ENCODE data around the gene SIM1.

Gene SIM1

GRCh38 chr6:100346828-100347227, 117.9 kb downstream of the SIM1 start:
- no peaks in the 10 kb centered on the region for H3K9me3 ChIP-seq (ENCODE audit: control insufficient read depth, insufficient read depth, low read depth, low read length)
- no peak overlapping the region for H3K27ac ChIP-seq (ENCODE audit: low read depth, low read length)
- no peak overlapping the region for H3K9ac ChIP-seq (ENCODE audit: low read length)
- H3K4me3 ChIP-seq (ENCODE audit: low read depth, low read length) = no peak overlapping the region
- no peaks in the 10 kb centered on the region for H3K36me3 ChIP-seq (ENCODE audit: control insufficient read depth, insufficient read depth, low read length)
- H3K4me1 ChIP-seq (ENCODE audit: control insufficient read depth, insufficient read depth, low read length) = peaks cover 19% of the 10 kb centered on the region; the same call in 1 of the 2 replicates
- H3K27me3 ChIP-seq (ENCODE audit: control insufficient read depth, insufficient read depth, low read length) = no peaks in the 10 kb centered on the region

- H3K4me3 ChIP-seq (ENCODE audit: low read depth, low read length) = no peak overlapping the region
- H3K27ac ChIP-seq (ENCODE audit: low read depth, low read length) = no peak overlapping the region
- H3K27me3 ChIP-seq (ENCODE audit: control insufficient read depth, insufficient read depth, low read length) = no peaks in the 10 kb centered on the region
- H3K4me1 ChIP-seq (ENCODE audit: control insufficient read depth, insufficient read depth, low read length) = peaks cover 18% of the 10 kb centered on the region; the same call in 1 of the 2 replicates
- H3K36me3 ChIP-seq (ENCODE audit: control insufficient read depth, insufficient read depth, low read length) = no peaks in the 10 kb centered on the region
- no peaks in the 10 kb centered on the region for H3K9me3 ChIP-seq (ENCODE audit: control insufficient read depth, insufficient read depth, low read depth, low read length)
- H3K9ac ChIP-seq (ENCODE audit: low read length) = no peak overlapping the region
These were observed 118.5 kb downstream of the SIM1 start for GRCh38 chr6:100346203-100346602.

DNA sequence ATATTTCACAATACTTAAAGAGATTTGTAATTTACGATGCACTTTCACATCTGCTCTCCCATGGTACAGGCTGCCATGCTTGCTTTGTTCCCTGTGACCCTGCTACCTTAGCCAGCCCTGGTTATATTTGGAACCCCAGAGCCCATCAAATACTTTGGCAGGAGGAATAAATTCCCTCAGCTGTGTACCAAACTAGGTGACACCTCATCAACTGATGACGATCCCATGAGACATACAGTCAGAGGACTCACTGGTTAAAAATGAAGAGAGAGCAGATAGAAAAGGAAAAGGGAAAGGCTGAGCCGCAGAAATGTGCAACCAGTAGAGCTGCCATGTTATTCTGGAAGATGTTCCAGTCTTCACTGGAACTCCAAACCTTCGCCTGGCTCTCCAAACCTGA, 120.0 kb downstream of the SIM1 start:
- H3K4me1 ChIP-seq (ENCODE audit: control insufficient read depth, insufficient read depth, low read length) = peaks cover 10% of the 10 kb centered on the region; the same call in 1 of the 2 replicates
- H3K27me3 ChIP-seq (ENCODE audit: control insufficient read depth, insufficient read depth, low read length) = no peaks in the 10 kb centered on the region
- no peak overlapping the region for H3K4me3 ChIP-seq (ENCODE audit: low read depth, low read length)
- no peaks in the 10 kb centered on the region for H3K9me3 ChIP-seq (ENCODE audit: control insufficient read depth, insufficient read depth, low read depth, low read length)
- no peak overlapping the region for H3K9ac ChIP-seq (ENCODE audit: low read length)
- H3K36me3 ChIP-seq (ENCODE audit: control insufficient read depth, insufficient read depth, low read length) = no peaks in the 10 kb centered on the region
- no peak overlapping the region for H3K27ac ChIP-seq (ENCODE audit: low read depth, low read length)

- no peaks in the 10 kb centered on the region for H3K9me3 ChIP-seq (ENCODE audit: control insufficient read depth, insufficient read depth, low read depth, low read length)
- H3K4me3 ChIP-seq (ENCODE audit: low read depth, low read length) = no peak overlapping the region
- H3K27ac ChIP-seq (ENCODE audit: low read depth, low read length) = no peak overlapping the region
- H3K27me3 ChIP-seq (ENCODE audit: control insufficient read depth, insufficient read depth, low read length) = no peaks in the 10 kb centered on the region
- peaks cover 9% of the 10 kb centered on the region; the same call in 1 of the 2 replicates for H3K4me1 ChIP-seq (ENCODE audit: control insufficient read depth, insufficient read depth, low read length)
- H3K36me3 ChIP-seq (ENCODE audit: control insufficient read depth, insufficient read depth, low read length) = no peaks in the 10 kb centered on the region
- no peak overlapping the region for H3K9ac ChIP-seq (ENCODE audit: low read length)
These were observed 120.4 kb downstream of the SIM1 start for GRCh38 chr6:100344321-100344720.

GRCh38 chr6:100343316-100344077, 121.2 kb downstream of the SIM1 start:
- H3K9me3 ChIP-seq (ENCODE audit: control insufficient read depth, insufficient read depth, low read depth, low read length) = no peaks in the 10 kb centered on the region
- no peaks in the 10 kb centered on the region for H3K36me3 ChIP-seq (ENCODE audit: control insufficient read depth, insufficient read depth, low read length)
- H3K9ac ChIP-seq (ENCODE audit: low read length) = no peak overlapping the region
- peaks cover 7% of the 10 kb centered on the region; the same call in 1 of the 2 replicates for H3K4me1 ChIP-seq (ENCODE audit: control insufficient read depth, insufficient read depth, low read length)
- no peaks in the 10 kb centered on the region for H3K27me3 ChIP-seq (ENCODE audit: control insufficient read depth, insufficient read depth, low read length)
- H3K27ac ChIP-seq (ENCODE audit: low read depth, low read length) = no peak overlapping the region
- H3K4me3 ChIP-seq (ENCODE audit: low read depth, low read length) = no peak overlapping the region

GRCh38 chr6:100342830-100343229, 121.9 kb downstream of the SIM1 start:
- Histone ChIP-seq H3K4me3 (ENCODE audit: low read depth, low read length) (no peak overlapping the region), H3K27ac (ENCODE audit: low read depth, low read length) (no peak overlapping the region), H3K9ac (ENCODE audit: low read length) (no peak overlapping the region), H3K9me3 (ENCODE audit: control insufficient read depth, insufficient read depth, low read depth, low read length) (no peaks in the 10 kb centered on the region), H3K36me3 (ENCODE audit: control insufficient read depth, insufficient read depth, low read length) (no peaks in the 10 kb centered on the region), H3K27me3 (ENCODE audit: control insufficient read depth, insufficient read depth, low read length) (no peaks in the 10 kb centered on the region), H3K4me1 (ENCODE audit: control insufficient read depth, insufficient read depth, low read length) (peaks cover under 1% of the 10 kb centered on the region; the same call in 1 of the 2 replicates)

- Histone ChIP-seq H3K9me3 (ENCODE audit: control insufficient read depth, insufficient read depth, low read depth, low read length) (no peaks in the 10 kb centered on the region), H3K36me3 (ENCODE audit: control insufficient read depth, insufficient read depth, low read length) (no peaks in the 10 kb centered on the region), H3K27ac (ENCODE audit: low read depth, low read length) (no peak overlapping the region), H3K27me3 (ENCODE audit: control insufficient read depth, insufficient read depth, low read length) (no peaks in the 10 kb centered on the region), H3K4me1 (ENCODE audit: control insufficient read depth, insufficient read depth, low read length) (no peaks in the 10 kb centered on the region), H3K4me3 (ENCODE audit: low read depth, low read length) (no peak overlapping the region), H3K9ac (ENCODE audit: low read length) (no peak overlapping the region)
These were observed 125.0 kb downstream of the SIM1 start for GRCh38 chr6:100339574-100340255.

GRCh38 chr6:100338090-100338489, 126.6 kb downstream of the SIM1 start:
- Histone ChIP-seq H3K9me3 (ENCODE audit: control insufficient read depth, insufficient read depth, low read depth, low read length) (no peaks in the 10 kb centered on the region), H3K27me3 (ENCODE audit: control insufficient read depth, insufficient read depth, low read length) (no peaks in the 10 kb centered on the region), H3K9ac (ENCODE audit: low read length) (no peak overlapping the region), H3K27ac (ENCODE audit: low read depth, low read length) (no peak overlapping the region), H3K4me3 (ENCODE audit: low read depth, low read length) (no peak overlapping the region), H3K4me1 (ENCODE audit: control insufficient read depth, insufficient read depth, low read length) (no peaks in the 10 kb centered on the region), H3K36me3 (ENCODE audit: control insufficient read depth, insufficient read depth, low read length) (no peaks in the 10 kb centered on the region)

GRCh38 chr6:100336876-100337275, 127.8 kb downstream of the SIM1 start:
- Histone ChIP-seq H3K9me3 (ENCODE audit: control insufficient read depth, insufficient read depth, low read depth, low read length) (no peaks in the 10 kb centered on the region), H3K27ac (ENCODE audit: low read depth, low read length) (no peak overlapping the region), H3K9ac (ENCODE audit: low read length) (no peak overlapping the region)

GRCh38 chr6:100335991-100336390, 128.7 kb downstream of the SIM1 start:
- no peaks in the 10 kb centered on the region for H3K27me3 ChIP-seq (ENCODE audit: control insufficient read depth, insufficient read depth, low read length)
- H3K9ac ChIP-seq (ENCODE audit: low read length) = no peak overlapping the region

More at GRCh38 chr6:100336876-100337275, 127.8 kb downstream of the SIM1 start:
- no peaks in the 10 kb centered on the region for H3K4me1 ChIP-seq (ENCODE audit: control insufficient read depth, insufficient read depth, low read length)
- no peaks in the 10 kb centered on the region for H3K27me3 ChIP-seq (ENCODE audit: control insufficient read depth, insufficient read depth, low read length)
- H3K4me3 ChIP-seq (ENCODE audit: low read depth, low read length) = no peak overlapping the region
- H3K36me3 ChIP-seq (ENCODE audit: control insufficient read depth, insufficient read depth, low read length) = no peaks in the 10 kb centered on the region

More at GRCh38 chr6:100335991-100336390, 128.7 kb downstream of the SIM1 start:
- H3K4me1 ChIP-seq (ENCODE audit: control insufficient read depth, insufficient read depth, low read length) = no peaks in the 10 kb centered on the region
- no peak overlapping the region for H3K4me3 ChIP-seq (ENCODE audit: low read depth, low read length)
- no peak overlapping the region for H3K27ac ChIP-seq (ENCODE audit: low read depth, low read length)
- no peaks in the 10 kb centered on the region for H3K36me3 ChIP-seq (ENCODE audit: control insufficient read depth, insufficient read depth, low read length)
- no peaks in the 10 kb centered on the region for H3K9me3 ChIP-seq (ENCODE audit: control insufficient read depth, insufficient read depth, low read depth, low read length)

Measured in HUES6 (cell line).